RWPE1 (cell line): ENCODE data around the gene PDCD6IP.
"Not testable (repeated sequence)": the region's sequence is repeated elsewhere in the genome, so short reads cannot be mapped to it uniquely, and the experiment has no call there.

ENCODE experiments used
- CTCF ChIA-PET: fragments of 350-600 bp; sonication (Branson Sonifier 250); formaldehyde crosslinking; extraction: SDS; loops from one replicate; lab custom pipeline; 2021; lab: Yijun Ruan, JAX
- POLR2A ChIA-PET: fragments of 400-600 bp; formaldehyde crosslinking; extraction: SDS; loops from one replicate; lab custom pipeline; 2020; ENCODE audit warnings: antibody characterized with exemption; ENCODE audit not compliant: low non-redundant PET; lab: Yijun Ruan, JAX
- DNase-seq: peaks from one replicate; pipeline ENCODE4 v3.0.0; 2012; ENCODE audit warnings: low spot score
- H3K27ac ChIP-seq: fragments of 450-650 bp; 2 replicates; pipeline ENCODE4 v1.5.1; 2017
- TF ChIP-seq, protein P1 (sequence below): fragments of 450-650 bp; conservative IDR thresholded peaks from 2 replicates; pipeline ENCODE4 v1.5.1; 2017; ENCODE audit warnings: low read depth, mild to moderate bottlenecking

The PDCD6IP gene

DNA sequence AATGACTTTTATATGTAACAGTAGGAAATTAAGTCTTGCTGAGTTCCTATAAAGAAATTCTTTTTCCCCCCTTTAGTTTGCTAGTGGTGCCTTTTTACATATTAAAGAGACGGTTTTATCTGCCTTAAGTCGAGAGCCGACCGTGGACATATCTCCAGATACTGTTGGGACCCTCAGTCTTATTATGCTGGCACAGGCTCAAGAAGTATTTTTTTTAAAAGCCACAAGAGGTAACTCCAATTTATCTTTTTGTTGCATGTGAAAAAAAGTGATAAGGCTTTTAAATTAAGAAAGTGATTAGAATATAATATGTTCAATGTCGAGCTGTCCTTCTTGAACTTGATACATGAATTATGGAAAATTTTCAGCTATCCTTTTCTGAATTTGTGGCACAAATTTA, 26.7 kb downstream of the PDCD6IP start:
- TF ChIP-seq, protein P1, sequence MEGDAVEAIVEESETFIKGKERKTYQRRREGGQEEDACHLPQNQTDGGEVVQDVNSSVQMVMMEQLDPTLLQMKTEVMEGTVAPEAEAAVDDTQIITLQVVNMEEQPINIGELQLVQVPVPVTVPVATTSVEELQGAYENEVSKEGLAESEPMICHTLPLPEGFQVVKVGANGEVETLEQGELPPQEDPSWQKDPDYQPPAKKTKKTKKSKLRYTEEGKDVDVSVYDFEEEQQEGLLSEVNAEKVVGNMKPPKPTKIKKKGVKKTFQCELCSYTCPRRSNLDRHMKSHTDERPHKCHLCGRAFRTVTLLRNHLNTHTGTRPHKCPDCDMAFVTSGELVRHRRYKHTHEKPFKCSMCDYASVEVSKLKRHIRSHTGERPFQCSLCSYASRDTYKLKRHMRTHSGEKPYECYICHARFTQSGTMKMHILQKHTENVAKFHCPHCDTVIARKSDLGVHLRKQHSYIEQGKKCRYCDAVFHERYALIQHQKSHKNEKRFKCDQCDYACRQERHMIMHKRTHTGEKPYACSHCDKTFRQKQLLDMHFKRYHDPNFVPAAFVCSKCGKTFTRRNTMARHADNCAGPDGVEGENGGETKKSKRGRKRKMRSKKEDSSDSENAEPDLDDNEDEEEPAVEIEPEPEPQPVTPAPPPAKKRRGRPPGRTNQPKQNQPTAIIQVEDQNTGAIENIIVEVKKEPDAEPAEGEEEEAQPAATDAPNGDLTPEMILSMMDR = no peak
- no peak for DNase-seq
- H3K27ac ChIP-seq = no peak overlapping the region
- POLR2A ChIA-PET = no interaction called here
- CTCF ChIA-PET = no interaction called here

DNA sequence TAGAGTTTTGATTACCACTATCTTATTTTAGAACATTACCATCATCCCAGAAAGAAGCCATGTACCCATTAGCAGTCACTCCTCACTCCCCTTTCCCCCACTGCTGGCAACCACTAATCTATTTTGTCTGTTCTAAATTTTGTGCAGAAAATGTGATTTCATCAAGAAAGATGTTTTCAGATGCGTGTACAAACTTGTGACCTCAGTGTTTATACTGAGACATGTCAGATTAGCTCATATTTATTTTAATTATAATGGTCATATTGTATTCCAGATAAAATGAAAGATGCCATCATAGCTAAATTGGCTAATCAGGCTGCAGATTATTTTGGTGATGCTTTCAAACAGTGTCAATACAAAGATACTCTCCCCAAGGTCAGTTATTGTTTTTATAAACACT, 27.8 kb downstream of the PDCD6IP start:
- TF ChIP-seq, protein P1 = no peak
- no peak for DNase-seq
- H3K27ac ChIP-seq = no peak overlapping the region
- ChIA-PET POLR2A (no interaction called here), CTCF (no interaction called here)

DNA sequence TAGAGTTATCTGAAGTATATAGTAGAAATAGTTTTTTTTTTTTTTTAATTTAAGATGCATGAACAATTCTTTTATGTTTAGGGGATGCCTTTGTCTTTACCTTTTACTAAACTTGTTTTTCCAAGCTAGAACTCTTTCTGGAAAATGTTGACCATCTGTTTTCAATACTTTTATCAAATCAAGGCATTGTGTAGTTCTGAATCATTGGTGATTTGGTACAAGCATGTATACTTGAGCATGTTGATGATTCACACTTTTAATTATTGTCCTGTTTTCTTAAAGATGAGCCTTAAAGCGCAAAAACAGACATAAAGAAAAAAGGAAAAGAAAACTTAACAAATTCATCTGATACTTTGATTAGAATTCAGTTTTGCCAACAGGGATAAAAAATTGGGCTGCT, 28.3 kb downstream of the PDCD6IP start:
- ChIA-PET CTCF (no interaction called here), POLR2A (no interaction called here)
- no peak overlapping the region for H3K27ac ChIP-seq
- TF ChIP-seq, protein P1 = no peak
- no peak for DNase-seq

DNA sequence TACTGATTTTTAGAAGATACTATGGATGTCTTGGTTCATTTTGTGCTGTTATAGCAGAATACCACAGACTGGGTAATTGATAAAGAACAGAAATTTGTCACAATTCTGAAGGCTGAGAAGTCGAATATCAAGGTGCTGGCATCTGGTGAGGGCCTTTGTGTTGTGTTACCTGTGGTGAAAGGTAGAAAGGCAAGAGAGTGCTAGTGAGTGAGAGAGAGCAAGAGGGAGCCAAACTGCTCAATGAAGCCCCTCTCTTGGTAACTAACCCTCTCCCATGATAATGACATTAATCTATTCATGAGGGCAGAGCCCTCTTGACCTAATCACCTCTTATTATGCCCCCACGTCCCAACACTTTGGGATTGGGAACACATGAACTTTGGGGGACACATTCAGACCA, 31.3 kb downstream of the PDCD6IP start:
- TF ChIP-seq, protein P1 = no peak
- ChIA-PET POLR2A (no interaction called here), CTCF (no interaction called here)
- no peak overlapping the region for H3K27ac ChIP-seq
- no peak for DNase-seq

DNA sequence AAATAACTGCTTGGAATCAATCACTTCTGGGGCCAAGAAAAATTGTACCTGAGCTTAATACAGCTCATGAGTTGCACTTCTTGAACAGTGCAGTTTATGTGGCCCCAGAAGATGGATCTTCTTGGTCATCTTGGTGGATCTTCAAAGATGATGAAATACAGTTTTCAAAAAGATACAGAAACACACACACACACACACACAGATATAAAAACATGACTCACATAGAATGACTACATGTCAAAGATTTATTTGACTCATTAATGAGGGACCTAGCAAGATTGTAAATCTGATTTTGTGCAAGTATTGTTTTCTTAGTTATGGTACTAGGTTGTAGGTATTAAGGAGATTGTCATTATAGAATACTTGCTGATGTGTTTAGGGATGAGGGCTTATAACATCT, 32.6 kb downstream of the PDCD6IP start:
- H3K27ac ChIP-seq = no peak overlapping the region
- ChIA-PET POLR2A (no interaction called here), CTCF (no interaction called here)
- TF ChIP-seq, protein P1 = no peak
- DNase-seq = no peak

DNA sequence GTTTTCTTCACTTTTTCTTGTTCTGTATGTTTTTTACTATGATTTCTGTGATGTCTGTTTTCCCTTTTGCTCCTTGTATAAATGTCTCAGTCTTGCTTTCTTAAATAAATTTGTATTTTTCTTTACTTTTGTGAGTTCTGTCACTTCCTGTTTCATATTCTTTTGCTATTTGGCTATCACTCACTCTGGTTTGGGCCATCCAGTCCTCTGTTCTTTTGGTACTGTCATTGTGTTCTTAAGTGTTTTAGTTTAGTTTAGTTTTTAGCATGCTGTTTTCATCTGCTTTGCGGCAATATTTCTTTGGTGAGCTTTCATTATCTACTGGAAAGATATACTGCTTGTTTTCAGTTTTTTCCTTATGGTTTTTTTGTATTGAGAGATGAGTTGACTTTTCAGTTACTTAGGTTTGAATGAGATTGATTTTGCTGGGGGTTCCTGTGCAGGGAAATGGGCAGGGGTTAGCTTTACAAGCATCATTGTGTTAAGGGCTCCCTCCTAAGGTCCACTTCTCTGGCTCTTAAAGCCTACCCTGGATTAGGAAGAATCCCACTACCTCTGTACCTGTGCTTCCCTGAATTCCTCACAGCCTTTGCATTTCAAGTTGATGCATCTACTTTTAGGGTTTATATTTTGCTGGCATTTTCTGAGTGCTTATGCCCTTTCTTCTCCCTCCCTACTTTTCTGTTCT, 35.1 kb downstream of the PDCD6IP start:
- ChIA-PET POLR2A (no interaction called here), CTCF (no interaction called here)
- DNase-seq = no peak
- no peak overlapping the region for H3K27ac ChIP-seq
- TF ChIP-seq, protein P1 = no peak

DNA sequence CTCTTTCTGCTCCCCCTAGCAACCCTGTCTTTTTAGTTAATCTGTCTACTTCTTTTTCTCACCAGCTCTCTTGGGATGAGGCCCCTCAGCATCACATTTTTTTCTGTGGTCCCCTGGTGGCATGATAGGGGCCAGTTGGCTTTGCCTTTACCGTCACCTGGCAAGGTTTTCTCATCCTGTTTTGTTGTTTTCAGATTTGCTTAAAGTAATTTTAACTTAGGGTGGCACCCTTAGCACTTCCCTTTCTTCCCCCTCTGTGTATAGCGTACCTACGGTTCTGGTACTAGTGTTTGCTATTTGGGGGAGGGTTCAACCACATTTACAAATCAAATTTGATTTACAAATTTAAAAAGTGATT, 35.6 kb downstream of the PDCD6IP start:
- POLR2A ChIA-PET = no interaction called here
- no peak for DNase-seq
- no peak overlapping the region for H3K27ac ChIP-seq
- TF ChIP-seq, protein P1 = no peak
- CTCF ChIA-PET = no interaction called here

DNA sequence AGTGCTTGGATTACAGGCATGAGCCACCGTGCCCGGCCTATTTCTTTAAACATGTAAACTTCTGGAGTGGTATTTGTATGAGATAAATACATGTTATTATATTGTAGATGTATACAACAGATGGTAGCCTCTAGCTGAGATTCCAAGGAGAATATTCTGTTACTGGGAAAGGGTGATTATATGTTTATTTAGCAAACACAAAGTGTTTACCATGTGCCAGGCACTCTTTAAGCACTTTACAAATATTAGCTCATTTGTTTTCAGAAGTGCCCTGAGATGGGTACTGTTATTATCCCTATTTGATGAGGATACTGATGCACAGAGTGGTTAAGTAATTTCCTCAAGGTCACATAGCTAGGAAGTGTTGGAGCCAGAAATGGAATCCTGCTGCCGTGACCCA, 38.8 kb downstream of the PDCD6IP start:
- H3K27ac ChIP-seq, POLR2A ChIA-PET, DNase-seq, CTCF ChIA-PET: not testable (repeated sequence)
